HepG2 (cell line): Measurements from ENCODE around the gene BEAN1. TPM values are rescaled to one million over a fixed set of nuclear protein-coding genes. Genes with fewer than 3 reads are reported as not detected.

Experiments
- CEBPB ChIP-seq: IDR thresholded peaks from 2 replicates; pipeline ENCODE4 v1.6.1; 2011; ENCODE audit warnings: low read depth, low read length, improper control_type of control experiment, borderline replicate concordance
- CHD2 ChIP-seq: IDR thresholded peaks from 2 replicates; pipeline ENCODE4 v1.6.1; 2011; ENCODE audit warnings: low read depth, low read length, improper control_type of control experiment
- CREB1 ChIP-seq, 2 experiments: fragments of 450-650 bp in 1 of 2; IDR thresholded peaks; 2 replicates each; pipeline ENCODE4 v1.6.1; 2016 to 2017; ENCODE audit warnings: control low read depth in 1 of 2, mild to moderate bottlenecking in 1 of 2, missing compliant biosample characterization in 1 of 2, missing genetic modification characterization in 1 of 2
- IRF2 ChIP-seq: IDR thresholded peaks from 2 replicates; pipeline ENCODE4 v1.6.1; 2018; ENCODE audit warnings: missing genetic modification reagents, missing compliant biosample characterization
- MIER2 ChIP-seq: IDR thresholded peaks from 2 replicates; pipeline ENCODE4 v1.6.1; 2016; ENCODE audit warnings: missing biosample characterization, missing genetic modification reagents
- MNT ChIP-seq: fragments of 450-650 bp; IDR thresholded peaks from 2 replicates; pipeline ENCODE4 v1.6.1; 2016
- PATZ1 ChIP-seq: sonication (generic); formaldehyde crosslinking; IDR thresholded peaks from 2 replicates; pipeline ENCODE4 v1.4.0; 2020; ENCODE audit warnings: missing genetic modification reagents
- PRPF4 ChIP-seq: fragments of 200-400 bp; formaldehyde crosslinking; IDR thresholded peaks from 2 replicates; pipeline ENCODE4 v1.6.1; 2016; ENCODE audit warnings: low read length, low read depth; ENCODE audit not compliant: poor library complexity, severe bottlenecking
- RBAK ChIP-seq: sonication (generic); formaldehyde crosslinking; IDR thresholded peaks from 2 replicates; pipeline ENCODE4 v1.5.1; 2020; ENCODE audit warnings: mild to moderate bottlenecking, missing genetic modification reagents
- RFXANK ChIP-seq: IDR thresholded peaks from 2 replicates; pipeline ENCODE4 v1.6.1; 2016
- SMAD3 ChIP-seq: sonication (generic); formaldehyde crosslinking; IDR thresholded peaks from 2 replicates; pipeline ENCODE4 v1.4.0; 2020; ENCODE audit warnings: missing genetic modification reagents
- SOX13 ChIP-seq, 3 experiments: fragments of 450-650 bp in 1 of 3; sonication (generic) in 1 of 3; formaldehyde crosslinking in 1 of 3; IDR thresholded peaks in 2 of 3; conservative IDR thresholded peaks in 1 of 3; 2 replicates each; pipeline versions ENCODE4 v1.5.0 to v1.6.1; 2016 to 2020; ENCODE audit warnings: antibody characterized with exemption in 1 of 3, mild to moderate bottlenecking in 1 of 3, missing compliant biosample characterization in 1 of 3, missing genetic modification reagents in 1 of 3, moderate library complexity in 1 of 3
- TRAFD1 ChIP-seq: sonication (generic); formaldehyde crosslinking; IDR thresholded peaks from 2 replicates; pipeline ENCODE4 v1.5.1; 2020; ENCODE audit warnings: missing genetic modification reagents, mild to moderate bottlenecking, borderline replicate concordance
- ZBTB7B ChIP-seq: sonication (generic); formaldehyde crosslinking; IDR thresholded peaks from 2 replicates; pipeline ENCODE4 v1.4.0; 2020; ENCODE audit warnings: missing genetic modification reagents
- ZFAT ChIP-seq: sonication (generic); formaldehyde crosslinking; conservative IDR thresholded peaks from 2 replicates; pipeline ENCODE4 v1.8.1; 2023; ENCODE audit warnings: missing genetic modification reagents, inconsistent platforms
- ZNF282 ChIP-seq: fragments of 450-650 bp; IDR thresholded peaks from 2 replicates; pipeline ENCODE4 v1.6.1; 2018; ENCODE audit not compliant: partially characterized antibody
- ZNF367 ChIP-seq: sonication (generic); formaldehyde crosslinking; IDR thresholded peaks from 2 replicates; pipeline ENCODE4 v1.4.0; 2020; ENCODE audit warnings: missing genetic modification reagents, borderline replicate concordance
- ZNF570 ChIP-seq: sonication (generic); formaldehyde crosslinking; IDR thresholded peaks from 2 replicates; pipeline ENCODE4 v1.4.0; 2020; ENCODE audit warnings: mild to moderate bottlenecking, missing genetic modification reagents, borderline replicate concordance
- ZNF598 ChIP-seq: sonication (generic); formaldehyde crosslinking; IDR thresholded peaks from 2 replicates; pipeline ENCODE4 v1.5.1; 2020; ENCODE audit warnings: mild to moderate bottlenecking, missing genetic modification reagents, borderline replicate concordance
- polyA plus RNA-seq, 8 experiments: library from polyadenylated mRNA; depleted of rRNA in 3 of 8; stranded (reverse) in 7 of 8; unstranded in 1 of 8; fragments of >200 nt; fragmentation: Illumina TruSeq in 4 of 8; extraction: Trizol in 4 of 8; gene quantifications; 2 replicates each; pipeline versions ENCODE4 v1.2.1 to v1.2.3, GENCODE V29; 2011 to 2016; ENCODE audit warnings: low read depth in 4 of 8, missing spikeins in 1 of 8, mixed read lengths in 1 of 8; ENCODE audit not compliant: insufficient read depth in 1 of 8
- total RNA-seq, 5 experiments: library from RNA; depleted of rRNA; stranded (reverse); fragments of >200 nt; fragmentation: Illumina TruSeq; extraction: Trizol; gene quantifications; 2 replicates each; pipeline ENCODE4 v1.2.3, GENCODE V29; 2016; ENCODE audit warnings: low read depth in 1 of 5
- TF ChIP-seq, protein P1 (sequence below): sonication (generic); formaldehyde crosslinking; IDR thresholded peaks from 2 replicates; pipeline ENCODE4 v1.8.0; 2022; ENCODE audit warnings: mild to moderate bottlenecking, missing genetic modification reagents, borderline replicate concordance
- TF ChIP-seq, protein P2 (sequence below): sonication (generic); formaldehyde crosslinking; IDR thresholded peaks from 2 replicates; pipeline ENCODE4 v1.8.0; 2022; ENCODE audit warnings: missing genetic modification reagents, mild to moderate bottlenecking, inconsistent platforms, borderline replicate concordance

The BEAN1 gene
- total and polyA plus RNA-seq, 2 of the 13 experiments (the other 11 are each of a cell fraction or from before 2014, with no cell fraction given): 0.53 to 1.4 TPM

GRCh38 chr16:66434619-66435430 is 7.7 kb downstream of the BEAN1 start (continued):
- TF ChIP-seq ZNF570 (CRISPR knock-in tag) (no peak), CEBPB (peak; percentile 92), ZNF598 (CRISPR knock-in tag) (no peak; the same call in 1 of the 2 replicates), SOX13 (IDR thresholded peaks at IDR 0.05) (peak; percentile 57), SOX13 (CRISPR knock-in tag; conservative IDR thresholded peaks at IDR 0.05 in 1 of 2, IDR thresholded peaks at IDR 0.05 in 1 of 2) (peak in 1 of 2 experiments; percentile 90; a peak in 2 of 4 replicates), IRF2 (CRISPR knock-in tag) (peak; percentile 60), MNT (no peak), PATZ1 (CRISPR knock-in tag) (peak; percentile 96), ZNF367 (no peak), ZBTB7B (CRISPR knock-in tag) (no peak), RBAK (CRISPR knock-in tag) (no peak), CHD2 (0 out of 2 replicates have a peak, but pooled peaks have one; percentile 40), MIER2 (CRISPR knock-in tag) (no peak), SMAD3 (CRISPR knock-in tag) (peak; percentile 21; the same call in 1 of the 2 replicates), CREB1 (IDR thresholded peaks at IDR 0.05) (no peak), CREB1 (CRISPR knock-in tag; IDR thresholded peaks at IDR 0.05) (no peak), ZNF282 (no peak), TRAFD1 (CRISPR knock-in tag) (peak; percentile 37; the same call in 1 of the 2 replicates), ZFAT (CRISPR knock-in tag) (no peak), RFXANK (CRISPR knock-in tag) (no peak), PRPF4 (no peak)
- TF ChIP-seq, protein P1, sequence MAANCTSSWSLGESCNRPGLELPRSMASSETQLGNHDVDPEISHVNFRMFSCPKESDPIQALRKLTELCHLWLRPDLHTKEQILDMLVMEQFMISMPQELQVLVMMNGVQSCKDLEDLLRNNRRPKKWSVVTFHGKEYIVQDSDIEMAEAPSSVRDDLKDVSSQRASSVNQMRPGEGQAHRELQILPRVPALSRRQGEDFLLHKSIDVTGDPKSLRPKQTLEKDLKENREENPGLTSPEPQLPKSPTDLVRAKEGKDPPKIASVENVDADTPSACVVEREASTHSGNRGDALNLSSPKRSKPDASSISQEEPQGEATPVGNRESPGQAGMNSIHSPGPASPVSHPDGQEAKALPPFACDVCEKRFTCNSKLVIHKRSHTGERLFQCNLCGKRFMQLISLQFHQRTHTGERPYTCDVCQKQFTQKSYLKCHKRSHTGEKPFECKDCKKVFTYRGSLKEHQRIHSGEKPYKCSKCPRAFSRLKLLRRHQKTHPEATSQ (CRISPR knock-in tag): no peak
- TF ChIP-seq, protein P2, sequence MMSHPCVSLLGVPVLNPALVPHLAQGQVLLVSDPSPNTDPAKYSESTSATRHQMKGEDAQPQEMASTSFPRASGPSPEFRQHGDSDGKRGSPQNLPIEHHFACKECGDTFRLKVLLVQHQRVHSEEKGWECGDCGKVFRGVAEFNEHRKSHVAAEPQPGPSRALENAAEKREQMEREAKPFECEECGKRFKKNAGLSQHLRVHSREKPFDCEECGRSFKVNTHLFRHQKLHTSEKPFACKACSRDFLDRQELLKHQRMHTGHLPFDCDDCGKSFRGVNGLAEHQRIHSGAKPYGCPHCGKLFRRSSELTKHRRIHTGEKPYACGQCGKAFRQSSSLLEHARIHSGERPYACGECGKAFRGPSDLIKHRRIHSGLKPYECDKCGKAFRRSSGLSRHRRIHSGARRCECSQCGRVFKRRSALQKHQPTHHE (CRISPR knock-in tag): no peak
